GM13976 (cell line): Measurements from ENCODE around the gene SLC2A13.
"Not testable (repeated sequence)": the region's sequence is repeated elsewhere in the genome, so short reads cannot be mapped to it uniquely, and the experiment has no call there.

Source experiments
- DNase-seq: peaks from one replicate; pipeline ENCODE4 v3.0.0; 2012; ENCODE audit warnings: low spot score
- in situ Hi-C: fragments of 300-500 bp; cut with MboI; formaldehyde crosslinking; loops from one replicate; pipeline ENCODE4 v1.12.0; 2022; ENCODE audit warnings: low sequenced_read_pairs, mixed read lengths, inconsistent platforms; ENCODE audit not compliant: unreplicated experiment
- TF ChIP-seq, protein P1 (sequence below): IDR thresholded peaks from 2 replicates; pipeline ENCODE4 v1.5.1; 2012; ENCODE audit warnings: borderline replicate concordance, mild to moderate bottlenecking; ENCODE audit not compliant: insufficient read depth; ENCODE audit errors: extremely low read depth, missing control alignments, control extremely low read depth

SLC2A13 gene

DNA sequence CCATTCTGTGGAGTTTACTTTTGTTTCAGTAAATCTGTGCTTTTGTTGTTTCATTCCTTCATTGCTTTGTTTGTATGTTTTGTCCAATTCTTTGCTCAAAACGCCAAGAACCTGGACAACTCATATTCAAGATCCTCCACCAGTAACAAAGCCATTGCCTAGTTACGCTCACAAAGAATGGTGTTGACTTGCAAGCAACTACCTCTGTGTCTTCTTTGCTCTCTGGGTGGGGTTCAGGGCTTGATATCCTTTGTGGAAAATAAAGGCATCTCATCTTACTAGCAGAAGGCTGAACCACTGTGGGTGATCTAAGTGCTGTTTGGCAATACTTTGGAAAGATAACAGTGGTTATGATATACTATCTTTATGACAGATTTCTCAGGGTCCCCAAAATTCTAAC lies 252.9 kb downstream of the SLC2A13 start:
- in situ Hi-C loops: no loop called here
- TF ChIP-seq, protein P1, sequence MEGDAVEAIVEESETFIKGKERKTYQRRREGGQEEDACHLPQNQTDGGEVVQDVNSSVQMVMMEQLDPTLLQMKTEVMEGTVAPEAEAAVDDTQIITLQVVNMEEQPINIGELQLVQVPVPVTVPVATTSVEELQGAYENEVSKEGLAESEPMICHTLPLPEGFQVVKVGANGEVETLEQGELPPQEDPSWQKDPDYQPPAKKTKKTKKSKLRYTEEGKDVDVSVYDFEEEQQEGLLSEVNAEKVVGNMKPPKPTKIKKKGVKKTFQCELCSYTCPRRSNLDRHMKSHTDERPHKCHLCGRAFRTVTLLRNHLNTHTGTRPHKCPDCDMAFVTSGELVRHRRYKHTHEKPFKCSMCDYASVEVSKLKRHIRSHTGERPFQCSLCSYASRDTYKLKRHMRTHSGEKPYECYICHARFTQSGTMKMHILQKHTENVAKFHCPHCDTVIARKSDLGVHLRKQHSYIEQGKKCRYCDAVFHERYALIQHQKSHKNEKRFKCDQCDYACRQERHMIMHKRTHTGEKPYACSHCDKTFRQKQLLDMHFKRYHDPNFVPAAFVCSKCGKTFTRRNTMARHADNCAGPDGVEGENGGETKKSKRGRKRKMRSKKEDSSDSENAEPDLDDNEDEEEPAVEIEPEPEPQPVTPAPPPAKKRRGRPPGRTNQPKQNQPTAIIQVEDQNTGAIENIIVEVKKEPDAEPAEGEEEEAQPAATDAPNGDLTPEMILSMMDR: no peak
- DNase-seq: no peak

GRCh38 chr12:39852346-39852745 lies 253.5 kb downstream of the SLC2A13 start:
- TF ChIP-seq, protein P1: no peak
- in situ Hi-C loops: no loop called here
- DNase-seq: no peak

- in situ Hi-C loops, DNase-seq: not testable (repeated sequence)
These were observed 257.7 kb downstream of the SLC2A13 start for GRCh38 chr12:39848218-39848617.

DNA sequence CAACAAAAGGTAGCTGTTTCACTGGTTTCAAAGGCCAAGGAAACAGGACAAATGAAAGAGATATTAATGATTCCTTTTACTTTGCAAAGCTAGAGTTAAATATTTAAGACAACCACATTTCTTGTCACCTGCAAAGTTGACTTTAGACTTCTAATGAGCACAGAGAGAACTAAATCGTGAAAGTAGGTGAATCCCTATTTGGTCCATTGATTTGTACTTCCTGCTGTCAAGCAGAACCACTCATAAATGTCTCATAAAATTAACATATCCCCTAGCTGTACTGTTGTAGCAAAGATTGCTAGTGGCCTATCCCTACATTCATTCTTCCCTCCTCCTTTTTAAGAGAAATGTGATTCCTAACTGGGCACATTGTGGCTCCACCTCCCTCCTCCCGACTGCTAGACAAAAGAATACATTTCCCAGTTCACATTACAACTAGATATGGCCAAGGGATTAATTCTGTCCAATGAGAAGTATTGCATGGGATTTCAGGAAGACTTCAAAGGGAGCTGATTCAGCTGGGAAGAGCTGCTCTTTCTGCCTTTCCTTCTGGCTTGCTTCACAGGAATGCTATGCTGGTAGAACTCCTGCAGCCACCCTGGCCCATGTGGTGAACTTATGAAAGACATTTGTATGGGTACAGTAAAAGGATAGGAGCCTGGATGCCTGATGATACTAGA lies 258.8 kb downstream of the SLC2A13 start:
- in situ Hi-C loops: no loop called here
- TF ChIP-seq, protein P1: no peak
- DNase-seq: no peak

GRCh38 chr12:39846304-39846703 lies 259.6 kb downstream of the SLC2A13 start:
- DNase-seq: no peak
- in situ Hi-C loops: no loop called here
- TF ChIP-seq, protein P1: no peak

DNA sequence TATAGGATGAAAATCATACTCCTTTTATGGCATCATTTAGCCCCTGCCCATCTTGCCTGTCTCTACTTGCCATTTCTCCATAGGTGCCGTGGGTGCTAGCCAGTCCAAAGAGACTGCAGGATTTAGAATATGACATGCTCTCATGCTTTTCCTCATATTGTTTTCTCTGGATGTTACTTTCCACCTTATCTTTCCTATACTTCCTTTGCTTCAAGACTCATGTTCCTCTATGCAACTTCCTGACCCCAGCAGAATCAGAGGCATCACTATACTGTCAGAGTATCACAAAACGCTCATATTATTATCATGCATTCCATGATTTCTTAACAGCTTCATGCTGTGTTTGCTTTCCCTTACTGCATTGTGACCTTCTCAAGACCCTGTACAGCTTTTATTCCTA lies 265.5 kb downstream of the SLC2A13 start:
- DNase-seq: no peak
- TF ChIP-seq, protein P1: no peak
- in situ Hi-C loops: no loop called here

- DNase-seq: no peak
- in situ Hi-C loops: no loop called here
- TF ChIP-seq, protein P1: no peak
These were observed 266.8 kb downstream of the SLC2A13 start for GRCh38 chr12:39839072-39839471.
